ENCODE data around the gene SPRR5. TPM values are rescaled to one million over a fixed set of nuclear protein-coding genes. Genes with fewer than 3 reads are reported as not detected.

SPRR5 gene
- total and polyA plus RNA-seq, 2 of the 8 experiments (the other 6 are each of a cell fraction or from before 2014, with no cell fraction given): not detected

- H3K9me3 ChIP-seq (ENCODE audit: insufficient read depth in 2 of 2, low read depth in 1 of 2, low read length in 1 of 2): peaks cover 16 to 18% of the 10 kb centered on the region in 2 experiments
- no peak overlapping the region for H2AK5ac ChIP-seq (ENCODE audit: low read depth, low read length)
- no peak overlapping the region for H4K5ac ChIP-seq (ENCODE audit: insufficient read length, low read depth, low read length)
- H3K23ac ChIP-seq (ENCODE audit: insufficient read length): no peak overlapping the region
- no peak overlapping the region for H2BK120ac ChIP-seq (replicated peaks; ENCODE audit: low read depth, low read length)
- no peak overlapping the region for H3K4ac ChIP-seq (replicated peaks; ENCODE audit: insufficient read length, low read depth, low read length)
- no peak overlapping the region for H3K9ac ChIP-seq (replicated peaks in 1 of 4; ENCODE audit: extremely low read depth in 1 of 4, low read depth in 3 of 4, low read length in 3 of 4)
- DNase-seq (ENCODE audit: low read depth in 1 of 2, low spot score in 2 of 2): no peak
- no peak overlapping the region for H3K14ac ChIP-seq (ENCODE audit: insufficient read length)
- no peak overlapping the region for H3K18ac ChIP-seq (ENCODE audit: extremely low read depth, low read length)
- H3K4me1 ChIP-seq (replicated peaks in 1 of 4; ENCODE audit: control insufficient read depth in 3 of 4, insufficient read depth in 4 of 4, low read length in 3 of 4): no peaks in the 10 kb centered on the region
- no peak overlapping the region for H3K56ac ChIP-seq (replicated peaks; ENCODE audit: insufficient read length, low read depth, low read length)
- H4K91ac ChIP-seq (replicated peaks; ENCODE audit: insufficient read length, low read length): no peak overlapping the region
- no peaks in the 10 kb centered on the region for H3K79me1 ChIP-seq (ENCODE audit: low read depth, low read length)
- H3K27me3 ChIP-seq (replicated peaks in 1 of 4; ENCODE audit: control insufficient read depth in 3 of 4, extremely low read depth in 1 of 4, insufficient read depth in 3 of 4, low read length in 3 of 4): no peaks in the 10 kb centered on the region
- POLR2A ChIA-PET (ENCODE audit: partially characterized antibody): no interaction called here
- H2BK5ac ChIP-seq (ENCODE audit: low read depth, low read length): no peak overlapping the region
- TF ChIP-seq RAD21 (IDR thresholded peaks at IDR 0.05 in 1 of 2, conservative IDR thresholded peaks at IDR 0.05 in 1 of 2; ENCODE audit: low read depth in 2 of 2, low read length in 2 of 2): peak; percentile 85 to 86
- TF ChIP-seq CTCF (IDR thresholded peaks at IDR 0.05; ENCODE audit: control extremely low read depth in 1 of 3, insufficient read depth in 1 of 3, low read depth in 1 of 3, low read length in 3 of 3): peak; percentile 21 to 76 (median 60)
- no peak for TF ChIP-seq MAX (IDR thresholded peaks at IDR 0.05)
- no peak overlapping the region for H3K27ac ChIP-seq (ENCODE audit: low read depth, low read length)
- no peak overlapping the region for H3K4me2 ChIP-seq (ENCODE audit: insufficient read depth in 1 of 2, low read depth in 2 of 2, low read length in 2 of 2)
- 77% methylated on average over 3 of the region's 3 CpGs; no CpG with 5 or more reads in 1 of the 2 experiments for WGBS, 2 experiments (ENCODE audit: extremely low coverage in 1 of 2, insufficient coverage in 1 of 2, insufficient read length in 1 of 2, insufficient replicate concordance in 2 of 2, low coverage in 1 of 2, low lambda C conversion rate in 2 of 2, missing lambda C conversion rate in 1 of 2)
- H2BK12ac ChIP-seq (ENCODE audit: low read depth, low read length): no peak overlapping the region
- H2BK15ac ChIP-seq (ENCODE audit: low read length): no peak overlapping the region
- CTCF ChIA-PET (ENCODE audit: partially characterized antibody): interaction anchor here (0.8 to 2.1 kb wide), 9 partner anchors 16 to 298 kb away, joined by 3 to 11 read pairs (median 3); partner anchors contain the start of gene SMCP
- H4K20me1 ChIP-seq (replicated peaks in 1 of 2; ENCODE audit: control insufficient read depth in 1 of 2, insufficient read depth in 2 of 2, low read length in 2 of 2): no peaks in the 10 kb centered on the region
- peaks cover 0 to 5% (median 0%) of the 10 kb centered on the region in 4 experiments; a peak in 1 of 8 replicates for H3K36me3 ChIP-seq (ENCODE audit: control insufficient read depth in 2 of 4, insufficient read depth in 4 of 4, low read length in 3 of 4)
- peak; percentile 65 for FAIRE-seq
- no peak overlapping the region for H2BK20ac ChIP-seq (ENCODE audit: low read length)
- no peak overlapping the region for H2AFZ ChIP-seq (ENCODE audit: low read length)
- no peaks in the 10 kb centered on the region for H3K79me2 ChIP-seq (ENCODE audit: control insufficient read depth in 1 of 2, insufficient read depth in 2 of 2, low read length in 2 of 2)
- H3K23me2 ChIP-seq (ENCODE audit: low read depth, low read length): no peaks in the 10 kb centered on the region
- H3K4me3 ChIP-seq (ENCODE audit: extremely low read depth in 1 of 4, insufficient read depth in 2 of 4, low read depth in 3 of 4, low read length in 4 of 4): no peak overlapping the region
- no peak overlapping the region for H4K8ac ChIP-seq (ENCODE audit: extremely low read depth, insufficient read depth, low read length)
Observed at GRCh38 chr1:152926091-152926490, 20.9 kb upstream of the SPRR5 start.

All from H1 (cell line).